ENCODE data around the gene PHOX2A.

PHOX2A gene

GRCh38 chr11:72249961-72250360 is 6.0 kb upstream of the PHOX2A start:
- peaks cover 1% of the 10 kb centered on the region; the same call in 1 of the 2 replicates for H3K27me3 ChIP-seq (replicated peaks; ENCODE audit: control insufficient read depth, insufficient read depth, low read length)
- H3K36me3 ChIP-seq (ENCODE audit: control insufficient read depth, insufficient read depth, low read length) = no peaks in the 10 kb centered on the region
- no peak overlapping the region for H3K4me3 ChIP-seq (replicated peaks; ENCODE audit: low read depth, low read length)
- TF ChIP-seq, protein P1, sequence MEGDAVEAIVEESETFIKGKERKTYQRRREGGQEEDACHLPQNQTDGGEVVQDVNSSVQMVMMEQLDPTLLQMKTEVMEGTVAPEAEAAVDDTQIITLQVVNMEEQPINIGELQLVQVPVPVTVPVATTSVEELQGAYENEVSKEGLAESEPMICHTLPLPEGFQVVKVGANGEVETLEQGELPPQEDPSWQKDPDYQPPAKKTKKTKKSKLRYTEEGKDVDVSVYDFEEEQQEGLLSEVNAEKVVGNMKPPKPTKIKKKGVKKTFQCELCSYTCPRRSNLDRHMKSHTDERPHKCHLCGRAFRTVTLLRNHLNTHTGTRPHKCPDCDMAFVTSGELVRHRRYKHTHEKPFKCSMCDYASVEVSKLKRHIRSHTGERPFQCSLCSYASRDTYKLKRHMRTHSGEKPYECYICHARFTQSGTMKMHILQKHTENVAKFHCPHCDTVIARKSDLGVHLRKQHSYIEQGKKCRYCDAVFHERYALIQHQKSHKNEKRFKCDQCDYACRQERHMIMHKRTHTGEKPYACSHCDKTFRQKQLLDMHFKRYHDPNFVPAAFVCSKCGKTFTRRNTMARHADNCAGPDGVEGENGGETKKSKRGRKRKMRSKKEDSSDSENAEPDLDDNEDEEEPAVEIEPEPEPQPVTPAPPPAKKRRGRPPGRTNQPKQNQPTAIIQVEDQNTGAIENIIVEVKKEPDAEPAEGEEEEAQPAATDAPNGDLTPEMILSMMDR (IDR thresholded peaks at IDR 0.05; ENCODE audit: insufficient read depth, low read length, poor library complexity, severe bottlenecking) = no peak
- DNase-seq (ENCODE audit: extremely low read depth, insufficient read length) = no peak

GRCh38 chr11:72247584-72247983 is 3.6 kb upstream of the PHOX2A start:
- peaks cover 1% of the 10 kb centered on the region; the same call in 1 of the 2 replicates for H3K27me3 ChIP-seq (replicated peaks; ENCODE audit: control insufficient read depth, insufficient read depth, low read length)
- DNase-seq (ENCODE audit: extremely low read depth, insufficient read length) = no peak
- H3K4me3 ChIP-seq (replicated peaks; ENCODE audit: low read depth, low read length) = no peak overlapping the region
- no peaks in the 10 kb centered on the region for H3K36me3 ChIP-seq (ENCODE audit: control insufficient read depth, insufficient read depth, low read length)
- TF ChIP-seq, protein P1 (IDR thresholded peaks at IDR 0.05; ENCODE audit: insufficient read depth, low read length, poor library complexity, severe bottlenecking) = no peak

DNA sequence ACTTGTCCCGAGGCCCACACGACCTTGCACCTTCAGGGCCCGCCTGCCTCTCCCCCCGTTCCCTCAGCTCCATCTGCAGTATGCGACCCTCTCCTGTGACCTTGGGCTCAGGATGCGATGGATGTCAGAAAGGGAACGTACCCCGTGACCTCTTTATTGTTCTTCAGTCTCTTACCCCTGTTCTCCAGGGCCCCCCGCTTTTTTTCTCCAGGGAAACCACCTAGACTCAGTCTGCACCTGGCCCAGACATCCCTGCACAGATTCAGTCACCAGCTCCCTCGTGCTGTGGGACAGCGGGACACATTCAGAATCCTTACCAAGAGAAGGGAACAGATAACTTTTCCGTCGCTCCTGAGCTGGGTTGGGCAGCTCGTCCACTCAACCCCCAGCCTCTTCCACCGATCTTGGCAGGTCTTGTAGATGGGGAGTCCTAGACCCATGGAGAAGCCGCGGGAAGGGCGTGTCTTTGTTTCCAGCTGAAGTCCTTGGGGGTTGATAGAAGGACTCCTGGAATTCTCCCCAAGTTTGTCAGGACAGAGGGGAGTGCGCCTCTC is 1.4 kb upstream of the PHOX2A start:
- Histone ChIP-seq H3K27me3 (replicated peaks; ENCODE audit: control insufficient read depth, insufficient read depth, low read length) (peaks cover 3% of the 10 kb centered on the region), H3K4me3 (replicated peaks; ENCODE audit: low read depth, low read length) (no peak overlapping the region)

DNA sequence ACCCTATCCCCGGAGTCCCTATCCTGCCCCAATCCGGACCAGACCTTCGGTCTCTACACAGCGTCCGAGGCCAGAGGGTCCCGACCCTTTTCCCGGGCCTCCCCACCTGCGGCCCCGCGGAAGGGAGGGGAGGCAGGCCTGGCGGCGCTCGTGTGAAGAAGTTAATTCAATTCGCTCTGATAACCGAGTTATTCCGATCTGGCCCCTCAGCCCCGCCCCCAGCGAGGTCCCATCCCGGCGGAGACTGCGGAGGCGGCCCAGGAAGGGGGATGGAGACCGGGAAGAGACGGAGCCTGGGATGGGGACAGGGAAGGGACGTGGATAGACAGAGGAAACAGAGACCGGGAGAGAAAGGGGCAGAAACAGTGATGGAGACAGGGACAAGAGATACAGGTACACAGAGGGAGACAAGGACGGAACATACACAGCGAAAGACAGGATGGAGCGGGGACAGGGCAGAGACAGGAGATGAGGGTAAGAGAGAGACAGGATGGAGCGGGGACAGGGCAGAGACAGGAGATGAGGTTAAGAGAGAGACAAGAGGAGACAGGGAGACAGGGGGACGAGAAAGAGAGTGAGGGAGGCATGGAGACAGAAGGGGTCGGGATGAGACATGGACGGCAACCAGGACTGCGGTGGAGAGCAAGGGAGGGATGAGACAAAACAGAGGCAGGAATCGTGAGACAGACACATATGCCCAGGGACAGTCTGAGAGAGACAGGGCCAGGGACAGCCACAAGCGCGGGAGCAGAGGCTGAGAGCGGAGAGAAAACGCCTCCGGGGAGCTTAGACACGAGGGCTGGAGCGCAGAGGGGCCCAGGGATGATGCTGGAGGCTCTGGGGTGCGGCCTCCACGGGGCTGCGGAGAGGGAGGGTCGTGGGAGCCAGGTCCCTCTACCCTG is 636 bp upstream of the PHOX2A start:
- Histone ChIP-seq H3K4me3 (replicated peaks; ENCODE audit: low read depth, low read length) (no peak overlapping the region), H3K27me3 (replicated peaks; ENCODE audit: control insufficient read depth, insufficient read depth, low read length) (peaks cover 3% of the 10 kb centered on the region), H3K36me3 (ENCODE audit: control insufficient read depth, insufficient read depth, low read length) (no peaks in the 10 kb centered on the region)
- TF ChIP-seq, protein P1 (IDR thresholded peaks at IDR 0.05; ENCODE audit: insufficient read depth, low read length, poor library complexity, severe bottlenecking) = no peak
- no peak for DNase-seq (ENCODE audit: extremely low read depth, insufficient read length)

More for the DNA sequence above, 1.4 kb upstream of the PHOX2A start:
- no peaks in the 10 kb centered on the region for H3K36me3 ChIP-seq (ENCODE audit: control insufficient read depth, insufficient read depth, low read length)
- DNase-seq (ENCODE audit: extremely low read depth, insufficient read length) = no peak
- TF ChIP-seq, protein P1 (IDR thresholded peaks at IDR 0.05; ENCODE audit: insufficient read depth, low read length, poor library complexity, severe bottlenecking) = no peak

DNA sequence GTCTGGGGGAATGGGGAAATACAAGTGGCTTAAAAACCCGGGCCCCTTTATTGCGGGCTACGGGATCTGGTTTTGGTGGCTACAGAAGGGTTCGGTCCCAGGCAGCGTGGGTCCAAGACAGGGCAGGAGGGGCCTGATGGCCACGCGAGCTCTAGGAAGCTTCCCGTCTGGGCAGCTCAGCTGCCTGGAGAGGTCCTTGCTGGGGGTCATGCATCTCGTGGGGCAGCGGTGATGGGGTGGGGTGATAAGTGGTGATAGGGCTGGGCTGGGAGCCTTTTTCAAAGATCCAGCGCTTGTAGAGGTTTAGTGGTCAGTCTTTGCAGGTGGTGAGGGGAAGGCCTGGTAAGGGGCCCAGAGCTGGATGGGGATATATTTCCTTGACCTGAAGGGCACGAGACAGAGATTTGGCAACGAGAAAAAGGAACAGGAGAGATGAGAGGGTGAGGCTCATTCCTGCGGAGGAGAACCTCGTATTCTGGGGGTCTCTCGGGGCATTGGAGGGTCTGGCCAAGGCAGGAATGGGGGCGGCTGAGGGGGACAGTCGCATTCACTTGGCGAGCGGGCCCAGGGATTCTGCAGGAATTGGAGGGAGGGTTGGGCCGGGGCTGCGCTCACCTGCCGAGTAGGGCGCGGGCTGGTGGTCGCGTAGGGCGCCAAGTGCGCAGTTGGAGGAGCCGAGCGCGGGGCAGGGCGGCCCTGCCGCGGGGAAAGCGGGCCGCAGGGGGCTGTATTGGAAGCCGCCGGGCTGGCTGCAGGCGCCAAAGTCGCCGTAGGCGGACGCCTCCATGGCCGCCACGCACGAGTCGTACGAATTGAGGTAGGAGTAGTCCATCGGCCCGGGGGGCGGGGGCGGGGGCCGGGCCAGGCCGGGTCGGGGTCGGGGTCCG is 560 bp downstream of the PHOX2A start:
- Histone ChIP-seq H3K4me3 (replicated peaks; ENCODE audit: low read depth, low read length) (no peak overlapping the region), H3K27me3 (replicated peaks; ENCODE audit: control insufficient read depth, insufficient read depth, low read length) (peaks cover 3% of the 10 kb centered on the region), H3K36me3 (ENCODE audit: control insufficient read depth, insufficient read depth, low read length) (peaks cover under 1% of the 10 kb centered on the region)
- TF ChIP-seq, protein P1 (IDR thresholded peaks at IDR 0.05; ENCODE audit: insufficient read depth, low read length, poor library complexity, severe bottlenecking) = no peak
- DNase-seq (ENCODE audit: extremely low read depth, insufficient read length) = no peak
